ENCODE results near the gene LRRC74B.

LRRC74B gene

GRCh38 chr22:21098099-21098671 lies 52.4 kb downstream of the LRRC74B start:
- no peak overlapping the region for H3K9ac ChIP-seq

GRCh38 chr22:21099578-21099977 lies 53.8 kb downstream of the LRRC74B start:
- no peak overlapping the region for H3K27ac ChIP-seq
- no peaks in the 10 kb centered on the region for H3K79me2 ChIP-seq
- no peaks in the 10 kb centered on the region for H3K36me3 ChIP-seq (ENCODE audit: control insufficient read depth, insufficient read depth, low read length)
- no peaks in the 10 kb centered on the region for H3K27me3 ChIP-seq (ENCODE audit: control insufficient read depth, insufficient read depth, low read length)
- H3K9ac ChIP-seq = no peak overlapping the region
- H2AFZ ChIP-seq = no peak overlapping the region
- no peak for TF ChIP-seq CTCF (IDR thresholded peaks at IDR 0.05)
- H3K4me2 ChIP-seq (ENCODE audit: low read length) = no peak overlapping the region
- H3K4me3 ChIP-seq (ENCODE audit: low read depth, low read length) = no peak overlapping the region
- H3K9me3 ChIP-seq (ENCODE audit: control insufficient read depth, low read length) = no peaks in the 10 kb centered on the region
- no peaks in the 10 kb centered on the region for H3K4me1 ChIP-seq

More at GRCh38 chr22:21098099-21098671, 52.4 kb downstream of the LRRC74B start:
- Histone ChIP-seq H3K4me3 (ENCODE audit: low read depth, low read length) (no peak overlapping the region), H3K9me3 (ENCODE audit: control insufficient read depth, low read length) (no peaks in the 10 kb centered on the region), H3K79me2 (no peaks in the 10 kb centered on the region), H3K36me3 (ENCODE audit: control insufficient read depth, insufficient read depth, low read length) (no peaks in the 10 kb centered on the region), H3K27ac (no peak overlapping the region), H2AFZ (no peak overlapping the region), H3K4me2 (ENCODE audit: low read length) (no peak overlapping the region), H3K27me3 (ENCODE audit: control insufficient read depth, insufficient read depth, low read length) (no peaks in the 10 kb centered on the region), H3K4me1 (no peaks in the 10 kb centered on the region)
- TF ChIP-seq CTCF (IDR thresholded peaks at IDR 0.05) = no peak

GRCh38 chr22:21100149-21101032 lies 54.6 kb downstream of the LRRC74B start:
- Histone ChIP-seq H2AFZ (no peak overlapping the region), H3K4me2 (ENCODE audit: low read length) (no peak overlapping the region), H3K4me3 (ENCODE audit: low read depth, low read length) (no peak overlapping the region), H3K79me2 (no peaks in the 10 kb centered on the region), H3K27ac (no peak overlapping the region), H3K9ac (no peak overlapping the region), H3K27me3 (ENCODE audit: control insufficient read depth, insufficient read depth, low read length) (no peaks in the 10 kb centered on the region), H3K36me3 (ENCODE audit: control insufficient read depth, insufficient read depth, low read length) (no peaks in the 10 kb centered on the region), H3K4me1 (no peaks in the 10 kb centered on the region), H3K9me3 (ENCODE audit: control insufficient read depth, low read length) (no peaks in the 10 kb centered on the region)
- no peak for TF ChIP-seq CTCF (IDR thresholded peaks at IDR 0.05)

- Histone ChIP-seq H3K9me3 (ENCODE audit: control insufficient read depth, low read length) (no peaks in the 10 kb centered on the region), H3K9ac (no peak overlapping the region), H3K27me3 (ENCODE audit: control insufficient read depth, insufficient read depth, low read length) (no peaks in the 10 kb centered on the region), H3K4me1 (no peaks in the 10 kb centered on the region), H2AFZ (no peak overlapping the region), H3K4me2 (ENCODE audit: low read length) (no peak overlapping the region), H3K27ac (no peak overlapping the region), H3K4me3 (ENCODE audit: low read depth, low read length) (no peak overlapping the region), H3K36me3 (ENCODE audit: control insufficient read depth, insufficient read depth, low read length) (no peaks in the 10 kb centered on the region), H3K79me2 (no peaks in the 10 kb centered on the region)
- TF ChIP-seq CTCF (IDR thresholded peaks at IDR 0.05) = no peak
These were observed 56.3 kb downstream of the LRRC74B start for GRCh38 chr22:21101877-21102638.
